DMS79 treated with DMSO at 0.1 percent for 48 hours (cell line): Measurements from ENCODE around the gene BCL7A.

Experiments used
- DNase-seq: peaks from one replicate; lab custom pipeline; 2025; lab: John Stamatoyannopoulos, UW

Gene BCL7A

DNA sequence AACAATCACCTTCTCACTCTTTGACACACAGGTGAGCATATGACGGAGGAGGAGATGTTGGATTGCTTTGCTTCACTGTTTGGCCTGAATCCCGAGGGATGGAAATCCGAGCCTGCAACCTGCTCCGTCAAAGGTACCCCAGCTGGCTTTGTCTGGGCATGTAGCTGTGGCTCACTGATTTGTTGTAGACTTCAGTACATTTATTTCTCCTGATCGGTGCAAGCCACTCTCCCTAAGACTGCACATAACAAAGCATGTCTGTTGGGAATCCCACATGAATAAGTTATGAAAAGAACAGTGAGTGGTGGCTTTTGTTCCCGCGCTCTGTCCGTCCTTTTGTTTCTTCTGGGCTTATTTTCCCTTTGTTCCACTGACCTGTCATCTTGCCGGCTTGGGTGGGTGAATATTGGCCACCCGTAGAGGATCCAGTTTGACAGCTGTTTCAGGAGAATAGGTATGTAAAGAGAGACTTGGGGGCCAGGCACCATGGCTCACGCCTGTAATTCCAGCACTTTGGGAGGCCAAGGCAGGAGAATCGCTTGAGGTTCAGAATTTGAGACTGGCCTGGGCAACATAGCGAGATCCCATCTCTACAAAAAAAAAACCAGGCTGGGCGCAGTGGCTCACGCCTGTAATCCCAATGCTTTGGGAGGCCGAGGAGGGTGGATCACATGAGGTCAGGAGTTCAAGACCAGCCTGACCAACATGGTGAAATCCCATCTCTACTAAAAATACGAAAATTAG, 20.0 kb upstream of the BCL7A start:
- DNase-seq: peak; percentile 95

DNA sequence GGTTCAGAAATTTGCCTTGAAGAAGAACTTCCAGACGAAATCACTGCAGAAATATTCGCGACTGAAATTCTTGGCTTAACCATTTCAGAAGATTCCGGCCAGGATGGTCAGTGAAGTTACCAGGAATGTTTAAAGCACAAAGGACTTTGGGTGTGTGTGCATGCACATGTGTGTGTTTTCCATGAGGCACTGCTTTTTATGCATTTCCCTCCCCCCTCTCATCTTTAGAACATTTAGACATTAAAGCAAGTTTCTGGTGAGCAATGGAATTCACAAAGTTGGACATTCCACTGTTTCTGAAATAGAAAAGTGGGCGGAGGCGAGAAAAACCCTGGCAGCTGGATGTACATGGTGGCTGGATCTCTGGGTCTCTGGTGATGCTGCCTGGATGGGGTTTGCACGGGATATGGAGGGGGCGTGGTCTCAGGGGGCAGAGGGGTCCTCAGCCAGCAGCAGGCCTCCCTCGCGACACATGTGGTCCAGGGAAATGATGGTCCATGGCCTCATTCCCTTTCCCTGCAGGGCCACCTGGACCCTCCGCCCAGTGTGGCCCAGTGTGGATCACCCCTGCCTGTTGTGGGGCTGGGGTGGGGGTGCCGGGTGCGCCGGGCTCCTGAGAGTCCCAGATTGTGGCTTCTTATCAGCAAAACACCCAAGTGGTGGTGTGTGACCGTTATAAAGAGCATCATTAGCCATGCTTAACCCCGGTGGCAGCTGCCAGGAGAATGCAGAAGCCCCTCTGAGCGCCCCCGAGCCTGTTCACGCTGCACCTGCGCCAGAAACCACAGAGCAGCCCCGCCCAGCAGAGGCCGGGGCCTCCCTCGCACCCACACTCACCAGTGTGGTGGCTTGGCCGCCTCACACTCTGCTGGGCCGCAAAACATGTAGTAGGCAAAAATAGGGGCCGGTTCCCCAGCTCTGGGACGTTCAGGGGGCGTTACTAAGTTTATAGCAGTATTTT, 17.8 kb upstream of the BCL7A start:
- no peak for DNase-seq

DNA sequence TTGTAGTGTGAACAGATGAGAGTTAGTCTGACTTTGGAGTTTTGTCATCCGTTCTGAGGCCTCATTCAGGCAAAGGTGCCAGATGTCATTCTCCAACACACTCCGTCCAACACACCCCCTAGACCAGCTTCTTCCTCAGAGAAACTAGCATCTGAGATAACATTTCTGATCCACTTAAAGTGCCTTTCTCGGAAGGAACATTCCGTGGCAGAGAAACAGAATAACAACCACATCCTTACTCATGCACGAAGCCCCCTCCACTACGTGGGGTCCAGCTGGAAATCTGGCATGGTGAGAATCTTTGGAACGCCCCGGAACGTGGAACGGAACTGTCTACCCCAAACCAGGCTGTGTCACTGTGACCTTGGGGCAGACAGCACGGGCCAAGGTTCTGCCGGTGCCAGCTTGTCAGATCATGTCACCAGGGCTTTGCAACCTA, 17.0 kb upstream of the BCL7A start:
- no peak for DNase-seq

DNA sequence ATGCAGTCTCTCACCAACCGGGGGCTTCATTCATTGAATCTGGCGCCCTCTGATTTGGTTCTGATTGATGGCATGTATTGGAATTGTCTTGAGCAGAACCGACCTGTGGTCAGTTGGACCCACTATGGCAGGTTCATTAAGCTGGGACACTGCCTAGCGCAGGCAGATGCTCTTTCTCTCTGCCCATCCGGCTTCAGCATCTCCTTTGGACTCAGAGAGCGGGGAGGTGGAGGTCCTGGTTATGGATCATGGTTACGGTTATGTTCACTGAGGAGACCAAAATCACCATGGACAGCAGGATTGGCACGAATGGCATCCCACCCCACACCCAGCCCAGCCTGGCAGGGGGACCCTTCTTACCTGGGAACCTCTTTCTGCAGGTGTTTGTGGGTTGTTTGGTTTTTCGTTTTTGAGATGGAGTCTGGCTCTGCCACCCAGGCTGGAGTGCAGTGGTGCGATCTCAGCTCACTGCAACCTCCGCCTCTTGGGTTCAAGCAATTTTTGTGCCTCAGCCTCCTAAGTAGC, 16.4 kb upstream of the BCL7A start:
- no peak for DNase-seq

DNA sequence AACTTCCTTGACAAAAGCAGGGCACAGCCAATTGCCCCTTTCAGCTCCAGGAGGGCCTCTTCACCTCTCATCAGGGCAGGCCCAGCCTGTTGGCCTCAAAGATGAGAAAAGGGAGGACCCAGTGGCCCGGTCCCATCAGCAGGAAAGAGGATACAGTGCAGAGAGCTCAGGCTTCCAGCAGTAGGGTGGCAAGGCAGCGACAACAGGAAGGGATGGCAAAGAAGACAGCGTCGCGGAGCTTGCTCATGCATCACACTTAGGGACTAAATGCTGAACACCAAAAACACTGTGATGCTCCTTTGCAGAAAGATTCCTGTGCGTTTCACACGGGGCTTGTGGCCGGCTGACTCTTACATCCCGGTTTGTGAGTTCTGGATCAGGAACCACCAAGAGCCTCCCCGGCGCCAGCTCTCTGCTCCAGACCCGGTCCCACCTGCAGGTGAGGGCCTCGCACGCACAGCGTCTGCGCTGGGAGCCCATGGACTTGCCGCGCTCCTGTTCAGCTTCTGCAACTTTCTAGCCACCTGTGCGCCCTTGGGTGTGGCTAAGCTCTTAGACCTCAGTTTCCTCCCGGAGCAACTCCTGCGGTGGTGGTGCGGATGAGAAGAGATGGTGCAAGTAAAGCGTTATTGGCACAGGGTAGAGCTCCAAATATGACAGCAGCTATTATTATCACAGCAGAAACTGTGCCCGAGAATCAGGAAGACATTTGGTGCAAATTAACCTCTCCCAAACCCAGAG, 15.3 kb upstream of the BCL7A start:
- no peak for DNase-seq

DNA sequence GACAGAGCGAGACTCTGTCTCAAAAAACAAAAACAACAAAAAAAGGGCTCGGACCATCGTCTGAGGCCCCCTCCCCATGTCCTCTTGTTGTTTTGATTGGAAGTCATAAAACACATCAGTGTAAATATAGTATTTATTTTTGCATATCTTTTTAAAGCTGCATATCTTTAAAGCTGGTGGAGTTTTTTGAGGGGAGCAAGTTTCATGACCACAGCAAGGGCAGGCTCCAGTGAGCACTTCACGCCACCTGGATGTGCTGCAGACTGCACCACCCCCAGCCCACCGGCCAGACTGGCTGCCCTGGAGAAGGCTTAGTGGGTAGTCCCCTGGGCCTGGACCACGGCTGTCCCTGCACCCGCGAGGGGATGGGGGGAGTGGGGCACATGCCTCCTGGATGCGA, 11.9 kb upstream of the BCL7A start:
- DNase-seq: no peak

DNA sequence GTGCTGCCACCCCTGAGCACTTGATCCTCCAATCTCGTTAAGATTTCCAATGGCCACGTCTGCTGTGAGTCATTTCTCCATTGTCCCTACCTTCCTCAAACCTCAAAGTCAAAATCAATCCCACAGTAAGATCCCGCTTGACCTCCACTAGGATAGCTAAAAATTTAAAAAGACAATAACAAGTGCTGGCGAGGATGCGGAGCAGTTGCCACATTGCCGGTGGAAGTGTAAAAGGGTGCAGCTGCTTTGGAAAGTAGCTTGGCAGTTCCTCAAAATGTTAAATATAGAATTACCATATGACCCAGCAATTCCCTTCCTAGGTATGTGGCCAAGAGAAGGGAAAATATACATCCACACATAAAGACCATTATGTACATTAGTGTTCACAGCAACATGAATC, 9.5 kb upstream of the BCL7A start:
- DNase-seq: no peak

DNA sequence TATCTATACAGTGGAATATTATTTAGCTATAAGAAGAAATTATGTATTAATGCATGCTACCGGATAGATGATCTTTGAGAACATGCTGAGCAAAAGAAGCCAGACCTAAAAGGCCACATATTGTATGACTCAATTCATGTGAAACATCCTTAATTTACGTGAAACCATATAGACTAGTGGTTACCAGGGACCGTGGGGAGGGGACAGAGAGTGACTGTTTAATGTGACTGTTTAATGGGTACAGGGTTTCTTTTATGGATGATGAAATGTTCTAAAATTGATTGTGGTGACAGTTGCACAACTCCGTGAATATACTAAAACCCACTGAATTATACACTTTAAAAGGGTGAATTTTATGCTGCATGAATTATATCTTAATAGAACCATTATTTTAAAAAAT, 8.5 kb upstream of the BCL7A start:
- DNase-seq: no peak

DNA sequence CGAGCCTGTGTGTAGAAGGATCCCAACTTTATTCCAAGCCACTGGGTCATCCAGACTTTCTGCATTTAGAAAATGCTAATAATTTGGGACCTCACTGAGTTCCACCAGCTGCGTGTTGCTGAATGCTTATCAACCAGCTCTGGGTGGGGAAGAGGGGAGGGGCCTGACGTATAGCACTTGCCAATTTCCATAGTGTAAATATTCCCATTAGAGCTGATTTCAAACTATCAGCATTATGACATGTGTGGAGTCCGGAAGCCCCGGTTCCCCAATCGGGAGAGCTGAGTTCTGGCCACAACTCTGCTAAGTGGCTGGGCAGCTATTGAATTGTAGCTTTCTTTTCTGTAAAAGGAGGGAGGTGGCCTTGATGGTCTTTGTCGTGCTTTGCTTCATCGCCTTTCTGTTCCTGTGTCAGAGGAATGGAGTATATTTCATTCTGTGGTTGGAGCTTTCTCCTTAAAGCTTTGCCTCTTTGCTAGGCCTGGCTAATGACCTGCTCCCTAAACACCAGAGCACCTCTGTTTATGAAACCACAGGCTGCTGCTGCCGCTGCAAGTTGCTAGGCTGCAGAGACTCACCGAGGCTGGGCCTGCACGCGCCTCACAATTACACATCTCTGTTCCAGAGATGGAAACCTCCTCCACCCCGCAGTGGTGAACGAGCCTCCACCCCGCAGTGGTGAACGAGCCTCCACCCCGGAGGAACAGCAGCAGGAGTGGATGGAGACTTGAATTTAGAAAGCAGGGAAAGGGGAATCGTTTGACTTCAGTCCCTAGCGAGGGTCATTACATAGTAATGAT, 7.7 kb upstream of the BCL7A start:
- no peak for DNase-seq

DNA sequence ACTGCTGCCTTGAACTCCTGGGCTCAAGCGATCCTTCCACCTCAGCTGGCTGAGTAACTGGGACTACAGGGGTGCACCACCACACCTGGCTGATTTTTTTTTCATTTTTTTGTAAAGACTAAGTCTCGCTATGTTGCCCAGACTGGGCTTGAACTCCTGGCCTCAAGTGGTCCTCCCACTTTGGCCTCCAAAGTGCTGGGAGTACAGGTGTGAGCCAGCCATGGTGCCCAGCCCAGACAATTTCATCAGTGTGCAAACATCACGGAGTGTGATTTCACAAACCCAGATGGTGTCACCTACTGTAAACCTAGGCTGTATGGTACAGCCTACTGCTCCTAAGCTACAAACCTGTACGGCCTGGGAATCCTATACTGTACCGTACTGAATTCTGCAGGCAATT, 6.9 kb upstream of the BCL7A start:
- no peak for DNase-seq

DNA sequence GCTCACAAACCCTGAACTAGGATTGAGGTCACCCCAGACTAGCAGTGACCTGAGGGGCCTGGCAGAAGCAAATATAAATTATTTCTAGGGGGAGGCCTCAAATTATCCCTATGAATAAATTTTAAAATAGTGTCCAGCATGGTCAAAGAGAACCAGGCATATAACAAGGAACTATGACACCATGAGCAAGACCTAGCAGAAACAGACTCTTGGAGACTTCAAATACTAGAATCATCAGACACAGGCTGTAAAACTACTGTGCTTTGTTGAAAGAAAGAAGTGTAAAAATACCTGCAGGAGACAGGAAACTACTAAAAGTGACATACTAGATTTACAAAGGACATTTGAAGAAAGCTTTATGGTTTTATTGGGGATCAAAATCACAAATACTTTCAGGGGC, 3.2 kb upstream of the BCL7A start:
- no peak for DNase-seq

DNA sequence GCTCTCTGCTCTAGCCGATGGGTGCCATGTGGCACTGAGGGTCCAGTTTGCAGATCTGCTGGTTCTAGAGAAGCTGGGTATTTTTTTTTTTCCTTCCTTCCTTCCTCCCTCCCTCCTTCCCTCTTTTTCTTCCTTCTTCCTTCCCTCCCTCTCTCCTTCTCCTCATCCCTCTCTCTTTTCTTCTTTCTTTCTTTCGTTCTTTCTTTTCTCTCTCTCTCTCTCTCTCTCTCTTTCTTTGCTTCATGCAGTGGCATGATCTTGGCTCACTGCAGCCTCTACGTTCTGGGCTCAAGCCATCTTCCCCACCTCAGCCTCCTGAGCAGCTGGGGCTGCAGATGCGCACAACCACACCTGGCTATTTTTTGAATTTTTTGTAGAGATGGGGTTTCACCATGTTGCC, 2.7 kb upstream of the BCL7A start:
- DNase-seq: no peak

DNA sequence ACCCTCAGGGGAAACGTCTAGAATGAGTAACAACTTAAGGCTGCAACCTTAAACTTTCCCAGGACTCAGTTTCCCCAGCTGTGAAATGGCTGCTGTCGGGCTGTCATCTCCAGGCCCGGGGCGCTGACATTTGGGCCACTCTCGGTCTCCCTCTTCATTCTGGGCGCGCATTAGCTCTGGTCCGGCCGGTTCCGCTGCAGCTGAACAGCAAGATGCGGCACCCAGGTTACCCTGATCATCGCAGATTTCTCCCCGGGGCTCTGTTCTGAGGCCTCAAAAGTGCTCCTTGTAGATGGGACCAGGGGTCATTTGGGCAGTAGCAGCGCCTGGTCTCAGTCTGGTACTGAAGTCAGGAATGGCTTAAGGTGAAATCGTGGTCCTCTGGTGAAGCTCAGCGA, 890 bp upstream of the BCL7A start:
- DNase-seq: peak; percentile 41

DNA sequence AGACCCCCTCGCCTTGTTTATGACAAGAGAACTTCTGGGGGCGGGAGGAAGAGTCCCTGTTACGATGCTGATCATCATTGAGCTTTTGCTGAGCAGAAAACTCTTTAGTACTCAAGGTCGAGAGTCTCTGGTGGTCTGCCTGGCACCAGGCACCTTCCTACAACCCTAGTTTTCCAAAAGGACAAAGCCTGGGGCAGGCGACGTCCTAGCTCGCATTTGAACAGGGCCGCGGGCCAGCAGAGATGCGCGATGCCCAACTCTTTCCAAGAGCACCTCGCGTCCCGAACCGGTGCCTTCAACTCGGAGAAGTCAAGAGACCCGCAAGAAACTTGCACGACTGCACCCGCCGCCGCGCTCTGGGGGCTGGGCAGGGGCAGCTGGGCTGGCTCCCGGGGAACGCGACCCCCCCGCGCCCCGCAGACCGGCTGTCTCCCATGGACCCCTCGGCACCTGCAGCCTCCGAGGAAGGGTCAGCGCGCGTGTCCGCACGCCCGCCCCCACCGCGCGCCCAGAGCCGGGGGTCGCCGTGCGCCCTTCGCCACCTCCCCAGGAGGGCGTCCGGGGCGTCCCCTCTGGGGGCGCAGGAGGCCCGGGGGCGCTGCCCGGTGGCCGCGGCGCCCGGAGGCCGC, 377 bp upstream of the BCL7A start:
- peak; percentile 41 for DNase-seq

DNA sequence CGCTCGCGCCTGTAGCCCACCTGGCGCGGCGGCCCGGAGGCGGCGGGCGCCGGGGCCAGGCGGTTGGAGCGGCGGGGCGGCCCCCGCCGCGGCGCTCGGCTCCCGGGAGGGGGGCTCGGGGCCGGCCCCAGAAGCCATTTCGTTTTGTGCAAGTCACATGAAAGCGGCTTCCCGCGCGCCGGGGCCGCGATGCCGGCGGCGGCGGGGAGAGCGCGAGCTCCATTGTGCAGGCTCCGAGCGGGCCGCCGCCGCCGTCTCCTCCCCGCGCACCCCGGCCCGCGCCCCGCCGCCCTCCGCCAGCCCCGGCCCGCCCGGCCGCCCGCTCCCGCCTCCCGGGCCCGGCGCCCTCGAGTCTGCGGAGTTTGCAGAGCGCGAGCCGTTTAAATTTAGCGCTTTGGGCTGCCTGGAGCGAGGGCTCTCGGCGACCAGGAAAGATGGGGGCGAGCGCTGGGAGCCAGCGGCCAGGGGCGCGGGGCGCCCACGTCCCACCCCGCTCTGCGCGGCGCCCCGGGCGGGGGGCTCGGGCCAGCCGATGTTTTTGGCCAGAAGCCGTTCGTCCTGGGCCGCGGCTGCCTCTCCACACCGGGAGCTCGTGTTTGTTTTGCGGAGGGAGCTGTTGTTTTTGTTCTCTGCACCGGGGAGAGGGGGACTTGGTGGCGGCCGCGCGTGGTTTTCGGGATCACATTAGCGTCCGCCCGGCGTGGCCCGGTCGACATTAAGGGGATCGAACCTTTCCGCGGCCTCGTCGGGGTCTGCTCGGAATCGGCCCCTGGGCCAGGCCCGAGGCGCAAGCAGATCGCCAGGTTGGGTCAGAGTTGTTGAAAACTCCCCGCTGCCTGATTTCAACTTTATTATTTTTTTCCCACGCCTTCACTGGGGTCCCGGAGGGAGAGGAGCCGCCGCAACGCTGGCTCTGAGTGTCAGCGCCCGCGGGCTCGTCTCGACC, 982 bp downstream of the BCL7A start:
- no peak for DNase-seq

DNA sequence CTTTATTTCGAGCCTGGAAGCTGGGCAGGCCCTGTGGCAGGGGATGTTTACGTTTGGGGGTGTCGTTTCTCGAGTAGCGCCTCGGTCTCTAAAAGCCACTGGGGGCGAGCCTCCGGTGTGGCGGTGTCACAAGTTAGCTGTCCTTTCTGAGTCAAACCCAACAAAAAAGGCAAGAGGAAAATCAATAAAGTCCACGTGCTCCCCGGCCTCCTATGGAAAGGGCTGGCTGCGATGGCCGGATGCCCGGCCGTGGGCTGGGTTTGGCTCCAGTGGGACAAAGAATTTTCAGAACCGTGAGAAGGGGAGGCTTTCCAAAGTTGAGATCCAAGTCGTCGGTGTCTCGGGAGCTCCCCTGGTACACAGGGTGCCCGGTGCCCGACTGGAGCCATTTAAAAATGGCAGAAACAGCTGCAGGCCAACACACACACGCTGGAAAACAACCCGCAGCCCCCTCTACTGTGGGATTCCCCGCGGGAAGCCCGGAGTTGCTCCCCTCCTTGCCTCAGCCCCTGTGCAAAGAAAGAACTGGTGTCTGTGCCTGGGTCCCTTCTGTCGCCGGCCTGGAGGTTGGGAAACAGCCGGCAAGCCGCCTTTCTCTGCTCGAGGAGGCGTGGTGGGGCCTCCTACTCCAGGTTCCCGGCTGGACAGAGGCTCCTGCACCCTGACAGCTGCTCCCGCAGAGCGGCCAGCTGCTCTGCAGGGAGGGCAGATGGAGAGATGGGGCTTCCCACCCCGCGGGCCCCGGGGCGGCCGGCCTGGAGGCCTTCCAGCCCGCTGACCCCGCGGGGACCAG, 1.9 kb downstream of the BCL7A start:
- peak; percentile 25 for DNase-seq

DNA sequence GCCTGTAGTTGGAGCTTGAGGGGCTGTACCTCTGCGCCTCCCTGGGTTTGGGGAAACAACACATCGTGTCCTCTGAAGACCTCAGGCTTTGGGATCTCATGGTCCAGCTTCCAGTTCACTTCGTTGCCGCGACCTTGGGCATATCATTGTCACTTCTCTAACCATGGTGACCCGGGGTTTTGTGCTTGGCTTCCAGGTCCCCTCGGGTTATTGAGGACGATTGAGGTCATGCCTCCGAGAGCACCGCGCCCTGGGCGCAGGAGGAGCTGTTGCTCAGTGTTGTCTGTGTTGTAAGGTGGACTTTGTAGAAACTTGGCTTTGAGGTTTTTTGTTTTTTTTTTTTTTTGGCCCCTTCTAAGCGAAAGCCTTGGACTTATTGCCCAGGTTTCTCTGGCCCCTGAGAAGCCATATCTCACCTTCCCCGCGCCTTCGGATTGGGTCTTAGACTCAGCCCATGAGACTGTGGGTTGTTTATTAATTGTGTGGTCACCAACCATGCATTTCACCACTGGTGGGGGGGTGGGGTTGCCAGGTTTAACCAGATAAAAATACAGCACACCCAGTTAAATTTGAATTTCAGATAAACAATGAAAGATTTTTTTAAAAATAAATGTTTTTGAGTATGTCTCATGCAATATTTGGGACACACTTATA, 2.6 kb downstream of the BCL7A start:
- no peak for DNase-seq

DNA sequence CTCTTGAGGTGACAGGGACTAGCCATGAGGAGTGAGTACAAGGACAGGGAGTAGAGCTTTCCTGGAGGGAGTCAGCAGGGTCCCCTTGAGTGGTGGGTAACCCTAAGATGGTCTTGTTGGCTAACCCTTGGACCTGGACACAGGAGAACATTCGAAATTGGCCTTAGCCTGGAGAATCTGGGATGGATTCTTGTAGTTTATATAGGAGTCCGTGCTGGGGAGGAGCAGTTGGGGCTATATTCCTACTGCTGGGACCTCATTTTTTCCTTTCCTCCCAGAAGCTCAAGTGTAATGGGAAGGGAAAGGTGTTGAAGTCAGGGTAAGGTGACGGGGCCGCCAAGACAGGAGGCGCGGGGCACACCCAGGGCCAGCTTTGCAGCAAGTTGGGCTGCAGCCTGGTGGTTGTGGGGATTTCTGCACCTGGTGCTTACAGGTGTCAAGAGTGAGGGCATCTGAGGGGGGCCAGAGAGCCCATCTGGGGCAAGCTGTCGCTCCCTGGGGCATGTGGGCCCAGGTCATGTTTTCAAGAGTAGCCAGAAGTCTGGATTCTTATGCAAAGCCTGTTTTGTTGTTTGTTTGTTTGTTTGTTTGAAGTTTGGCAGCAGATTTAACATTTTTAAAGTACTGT, 5.1 kb downstream of the BCL7A start:
- DNase-seq: no peak
